ENCODE results near the gene RPS6KC1. TPM values are rescaled to one million over a fixed set of nuclear protein-coding genes. Genes with fewer than 3 reads are reported as not detected.

RPS6KC1 gene
- total and polyA plus RNA-seq, 2 of the 4 experiments (the other 2 are of a cell fraction), result 7.9 to 23.7 TPM

- no peak overlapping the region for H3K56ac ChIP-seq (ENCODE audit: extremely low read depth, insufficient read depth, low read length)
- H2BK15ac ChIP-seq (ENCODE audit: low read depth, low read length), result no peak overlapping the region
- no peak overlapping the region for H4K8ac ChIP-seq (ENCODE audit: low read depth in 2 of 2, low read length in 2 of 2)
- no peak overlapping the region for H4K5ac ChIP-seq (ENCODE audit: low read depth, low read length)
- no peak overlapping the region for H2BK5ac ChIP-seq (ENCODE audit: low read depth, low read length, poor library complexity, severe bottlenecking)
- H4K91ac ChIP-seq (ENCODE audit: insufficient read depth, low read depth, low read length), result no peak overlapping the region
- H4K20me1 ChIP-seq (ENCODE audit: insufficient read depth, low read length), result no peaks in the 10 kb centered on the region
- in situ Hi-C loops (cut with MboI; ENCODE audit: low sequenced_read_pairs) (no loop called here), dilution Hi-C loops (cut with HindIII; ENCODE audit: low sequenced_read_pairs, unreplicated experiment) (no loop called here), intact Hi-C loops (cut with micrococcal nuclease) (no loop called here)
- H3K18ac ChIP-seq (ENCODE audit: low read depth, low read length), result no peak overlapping the region
- H2BK120ac ChIP-seq (ENCODE audit: low read depth, low read length), result no peak overlapping the region
- WGBS, 2 experiments (ENCODE audit: extremely low coverage in 2 of 2, insufficient read length in 1 of 2), result no CpG with 5 or more reads among the region's 3 CpGs
- CTCF ChIA-PET, result no interaction called here
- POLR2A ChIA-PET (ENCODE audit: unreplicated experiment), result no interaction called here
- H3K4me1 ChIP-seq (ENCODE audit: control insufficient read depth, insufficient read depth, low read length), result peaks cover 3% of the 10 kb centered on the region; the same call in 1 of the 2 replicates
- no peak overlapping the region for H2AFZ ChIP-seq (replicated peaks; ENCODE audit: low read length, poor library complexity)
- TF ChIP-seq ELK1 (IDR thresholded peaks at IDR 0.05; ENCODE audit: borderline replicate concordance, low read depth, low read length), result no peak
- no peak for TF ChIP-seq MXI1 (IDR thresholded peaks at IDR 0.05; ENCODE audit: borderline replicate concordance, low read depth, low read length)
- no peak for TF ChIP-seq CEBPB (IDR thresholded peaks at IDR 0.05; ENCODE audit: low read depth, low read length)
- no peak for TF ChIP-seq POLR2A (IDR thresholded peaks at IDR 0.05; ENCODE audit: low read depth, low read length)
- no peak for TF ChIP-seq RAD21 (IDR thresholded peaks at IDR 0.05; ENCODE audit: low read length)
- no peak for TF ChIP-seq RCOR1 (IDR thresholded peaks at IDR 0.05; ENCODE audit: insufficient replicate concordance, low read length)
- TF ChIP-seq, protein P1, sequence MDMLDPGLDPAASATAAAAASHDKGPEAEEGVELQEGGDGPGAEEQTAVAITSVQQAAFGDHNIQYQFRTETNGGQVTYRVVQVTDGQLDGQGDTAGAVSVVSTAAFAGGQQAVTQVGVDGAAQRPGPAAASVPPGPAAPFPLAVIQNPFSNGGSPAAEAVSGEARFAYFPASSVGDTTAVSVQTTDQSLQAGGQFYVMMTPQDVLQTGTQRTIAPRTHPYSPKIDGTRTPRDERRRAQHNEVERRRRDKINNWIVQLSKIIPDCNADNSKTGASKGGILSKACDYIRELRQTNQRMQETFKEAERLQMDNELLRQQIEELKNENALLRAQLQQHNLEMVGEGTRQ (IDR thresholded peaks at IDR 0.05; ENCODE audit: low read depth, low read length), result no peak
- no peak for TF ChIP-seq CHD1 (IDR thresholded peaks at IDR 0.05; ENCODE audit: low read depth, low read length)
- TF ChIP-seq CTCF (conservative IDR thresholded peaks at IDR 0.05; ENCODE audit: low read depth, low read length), result no peak
- TF ChIP-seq MAFK (IDR thresholded peaks at IDR 0.05; ENCODE audit: low read depth, low read length), result no peak
- TF ChIP-seq FOS (IDR thresholded peaks at IDR 0.05; ENCODE audit: low read depth, low read length), result no peak
- no peak for TF ChIP-seq NFE2L2 (IDR thresholded peaks at IDR 0.05; ENCODE audit: low read depth, low read length)
- TF ChIP-seq RFX5 (IDR thresholded peaks at IDR 0.05; ENCODE audit: low read depth, low read length), result no peak
- no peak for TF ChIP-seq SMC3 (IDR thresholded peaks at IDR 0.05; ENCODE audit: low read depth, low read length)
- no peaks in the 10 kb centered on the region for H3K9me1 ChIP-seq (ENCODE audit: insufficient read depth, low read length)
- no peak overlapping the region for H3K4me2 ChIP-seq (ENCODE audit: low read depth, low read length)
- ATAC-seq (ENCODE audit: low read depth) (no peak), DNase-seq (no peak)
- no peak overlapping the region for H3K23ac ChIP-seq (ENCODE audit: low read depth, low read length)
- no peak overlapping the region for H3K9ac ChIP-seq (ENCODE audit: low read depth, low read length)
- no peaks in the 10 kb centered on the region for H3K79me1 ChIP-seq (ENCODE audit: low read depth in 1 of 2, low read length in 2 of 2)
- BruUV-seq (replicated peaks), result no TSS peak
- no peaks in the 10 kb centered on the region for H3K27me3 ChIP-seq (ENCODE audit: control insufficient read depth, insufficient read depth, low read length)
- 0 out of 2 replicates have a peak, but pooled peaks cover 2% of the 10 kb centered on the region for H3K36me3 ChIP-seq (ENCODE audit: control insufficient read depth, insufficient read depth, low read length)
- H3K27ac ChIP-seq (ENCODE audit: insufficient read depth, low read length), result no peak overlapping the region
- no peak overlapping the region for H2BK20ac ChIP-seq (ENCODE audit: low read depth, low read length)
- H3K14ac ChIP-seq (replicated peaks; ENCODE audit: low read depth, low read length), result no peak overlapping the region
- no peak overlapping the region for H2AK5ac ChIP-seq (ENCODE audit: low read depth, low read length)
- H3K4me3 ChIP-seq (ENCODE audit: insufficient read depth, low read depth, low read length), result no peak overlapping the region
- no peak overlapping the region for H2AK9ac ChIP-seq (replicated peaks; ENCODE audit: low read depth, low read length, poor library complexity)
- H3K4ac ChIP-seq (ENCODE audit: low read depth, low read length), result no peak overlapping the region
- no peaks in the 10 kb centered on the region for H3K9me3 ChIP-seq (ENCODE audit: control insufficient read depth, insufficient read depth, low read length)
Observed at GRCh38 chr1:213250446-213250845, 199.4 kb downstream of the RPS6KC1 start.
